ENCODE results near the gene SHOC2. TPM values are rescaled to one million over a fixed set of nuclear protein-coding genes. Genes with fewer than 3 reads are reported as not detected.

SHOC2 gene
- total and polyA plus RNA-seq, 9 of the 15 experiments (the other 6 are each of a cell fraction or from before 2014, with no cell fraction given), result 9.2 to 17.5 (median 14.9) TPM

DNA sequence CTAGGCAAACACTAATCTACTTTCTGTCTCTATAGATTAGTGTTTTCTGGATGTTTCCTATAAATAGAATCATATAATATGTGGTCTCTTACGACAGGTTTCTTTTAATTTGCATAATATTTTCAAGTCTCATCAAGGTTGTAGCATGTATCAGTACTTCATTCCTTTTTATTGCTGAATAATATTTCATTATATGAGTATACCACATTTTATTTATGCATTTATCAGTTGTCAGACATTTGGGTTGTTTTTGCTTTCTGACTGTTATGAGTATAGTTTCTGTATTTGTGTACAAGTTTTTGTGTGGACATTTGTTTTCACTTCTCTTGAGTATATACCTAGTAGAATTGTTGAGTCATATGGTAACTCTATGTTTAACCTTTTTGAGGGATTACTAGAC lies 48.2 kb downstream of the SHOC2 start (continued):
- TF ChIP-seq, protein P1, sequence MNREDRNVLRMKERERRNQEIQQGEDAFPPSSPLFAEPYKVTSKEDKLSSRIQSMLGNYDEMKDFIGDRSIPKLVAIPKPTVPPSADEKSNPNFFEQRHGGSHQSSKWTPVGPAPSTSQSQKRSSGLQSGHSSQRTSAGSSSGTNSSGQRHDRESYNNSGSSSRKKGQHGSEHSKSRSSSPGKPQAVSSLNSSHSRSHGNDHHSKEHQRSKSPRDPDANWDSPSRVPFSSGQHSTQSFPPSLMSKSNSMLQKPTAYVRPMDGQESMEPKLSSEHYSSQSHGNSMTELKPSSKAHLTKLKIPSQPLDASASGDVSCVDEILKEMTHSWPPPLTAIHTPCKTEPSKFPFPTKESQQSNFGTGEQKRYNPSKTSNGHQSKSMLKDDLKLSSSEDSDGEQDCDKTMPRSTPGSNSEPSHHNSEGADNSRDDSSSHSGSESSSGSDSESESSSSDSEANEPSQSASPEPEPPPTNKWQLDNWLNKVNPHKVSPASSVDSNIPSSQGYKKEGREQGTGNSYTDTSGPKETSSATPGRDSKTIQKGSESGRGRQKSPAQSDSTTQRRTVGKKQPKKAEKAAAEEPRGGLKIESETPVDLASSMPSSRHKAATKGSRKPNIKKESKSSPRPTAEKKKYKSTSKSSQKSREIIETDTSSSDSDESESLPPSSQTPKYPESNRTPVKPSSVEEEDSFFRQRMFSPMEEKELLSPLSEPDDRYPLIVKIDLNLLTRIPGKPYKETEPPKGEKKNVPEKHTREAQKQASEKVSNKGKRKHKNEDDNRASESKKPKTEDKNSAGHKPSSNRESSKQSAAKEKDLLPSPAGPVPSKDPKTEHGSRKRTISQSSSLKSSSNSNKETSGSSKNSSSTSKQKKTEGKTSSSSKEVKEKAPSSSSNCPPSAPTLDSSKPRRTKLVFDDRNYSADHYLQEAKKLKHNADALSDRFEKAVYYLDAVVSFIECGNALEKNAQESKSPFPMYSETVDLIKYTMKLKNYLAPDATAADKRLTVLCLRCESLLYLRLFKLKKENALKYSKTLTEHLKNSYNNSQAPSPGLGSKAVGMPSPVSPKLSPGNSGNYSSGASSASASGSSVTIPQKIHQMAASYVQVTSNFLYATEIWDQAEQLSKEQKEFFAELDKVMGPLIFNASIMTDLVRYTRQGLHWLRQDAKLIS (CRISPR knock-in tag; IDR thresholded peaks at IDR 0.05), result no peak
- TF ChIP-seq, protein P2, sequence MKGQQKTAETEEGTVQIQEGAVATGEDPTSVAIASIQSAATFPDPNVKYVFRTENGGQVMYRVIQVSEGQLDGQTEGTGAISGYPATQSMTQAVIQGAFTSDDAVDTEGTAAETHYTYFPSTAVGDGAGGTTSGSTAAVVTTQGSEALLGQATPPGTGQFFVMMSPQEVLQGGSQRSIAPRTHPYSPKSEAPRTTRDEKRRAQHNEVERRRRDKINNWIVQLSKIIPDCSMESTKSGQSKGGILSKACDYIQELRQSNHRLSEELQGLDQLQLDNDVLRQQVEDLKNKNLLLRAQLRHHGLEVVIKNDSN (CRISPR knock-in tag; IDR thresholded peaks at IDR 0.05), result no peak
- TF ChIP-seq, protein P3, sequence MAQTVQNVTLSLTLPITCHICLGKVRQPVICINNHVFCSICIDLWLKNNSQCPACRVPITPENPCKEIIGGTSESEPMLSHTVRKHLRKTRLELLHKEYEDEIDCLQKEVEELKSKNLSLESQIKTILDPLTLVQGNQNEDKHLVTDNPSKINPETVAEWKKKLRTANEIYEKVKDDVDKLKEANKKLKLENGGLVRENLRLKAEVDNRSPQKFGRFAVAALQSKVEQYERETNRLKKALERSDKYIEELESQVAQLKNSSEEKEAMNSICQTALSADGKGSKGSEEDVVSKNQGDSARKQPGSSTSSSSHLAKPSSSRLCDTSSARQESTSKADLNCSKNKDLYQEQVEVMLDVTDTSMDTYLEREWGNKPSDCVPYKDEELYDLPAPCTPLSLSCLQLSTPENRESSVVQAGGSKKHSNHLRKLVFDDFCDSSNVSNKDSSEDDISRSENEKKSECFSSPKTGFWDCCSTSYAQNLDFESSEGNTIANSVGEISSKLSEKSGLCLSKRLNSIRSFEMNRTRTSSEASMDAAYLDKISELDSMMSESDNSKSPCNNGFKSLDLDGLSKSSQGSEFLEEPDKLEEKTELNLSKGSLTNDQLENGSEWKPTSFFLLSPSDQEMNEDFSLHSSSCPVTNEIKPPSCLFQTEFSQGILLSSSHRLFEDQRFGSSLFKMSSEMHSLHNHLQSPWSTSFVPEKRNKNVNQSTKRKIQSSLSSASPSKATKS (CRISPR knock-in tag; IDR thresholded peaks at IDR 0.05), result no peak
- TF ChIP-seq, protein P4, sequence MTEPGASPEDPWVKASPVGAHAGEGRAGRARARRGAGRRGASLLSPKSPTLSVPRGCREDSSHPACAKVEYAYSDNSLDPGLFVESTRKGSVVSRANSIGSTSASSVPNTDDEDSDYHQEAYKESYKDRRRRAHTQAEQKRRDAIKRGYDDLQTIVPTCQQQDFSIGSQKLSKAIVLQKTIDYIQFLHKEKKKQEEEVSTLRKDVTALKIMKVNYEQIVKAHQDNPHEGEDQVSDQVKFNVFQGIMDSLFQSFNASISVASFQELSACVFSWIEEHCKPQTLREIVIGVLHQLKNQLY (CRISPR knock-in tag; conservative IDR thresholded peaks at IDR 0.05), result no peak
- TF ChIP-seq POLR2G (IDR thresholded peaks at IDR 0.05; ENCODE audit: low read depth, low read length) (no peak), ZBTB7A (IDR thresholded peaks at IDR 0.05; ENCODE audit: borderline replicate concordance, control insufficient read depth, low read depth, low read length) (no peak), KLF1 (tag; IDR thresholded peaks at IDR 0.05) (no peak), ZNF12 (CRISPR knock-in tag; IDR thresholded peaks at IDR 0.05) (no peak), CAMTA2 (CRISPR knock-in tag; conservative IDR thresholded peaks at IDR 0.05) (no peak), FOXK2 (conservative IDR thresholded peaks at IDR 0.05 in 1 of 2, IDR thresholded peaks at IDR 0.05 in 1 of 2; ENCODE audit: low read depth in 2 of 2) (no peak), STAT5B (CRISPR knock-in tag; IDR thresholded peaks at IDR 0.05) (no peak)
- TF ChIP-seq, protein P5, sequence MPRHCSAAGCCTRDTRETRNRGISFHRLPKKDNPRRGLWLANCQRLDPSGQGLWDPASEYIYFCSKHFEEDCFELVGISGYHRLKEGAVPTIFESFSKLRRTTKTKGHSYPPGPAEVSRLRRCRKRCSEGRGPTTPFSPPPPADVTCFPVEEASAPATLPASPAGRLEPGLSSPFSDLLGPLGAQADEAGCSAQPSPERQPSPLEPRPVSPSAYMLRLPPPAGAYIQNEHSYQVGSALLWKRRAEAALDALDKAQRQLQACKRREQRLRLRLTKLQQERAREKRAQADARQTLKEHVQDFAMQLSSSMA (CRISPR knock-in tag; IDR thresholded peaks at IDR 0.05), result no peak
- TF ChIP-seq, protein P6, sequence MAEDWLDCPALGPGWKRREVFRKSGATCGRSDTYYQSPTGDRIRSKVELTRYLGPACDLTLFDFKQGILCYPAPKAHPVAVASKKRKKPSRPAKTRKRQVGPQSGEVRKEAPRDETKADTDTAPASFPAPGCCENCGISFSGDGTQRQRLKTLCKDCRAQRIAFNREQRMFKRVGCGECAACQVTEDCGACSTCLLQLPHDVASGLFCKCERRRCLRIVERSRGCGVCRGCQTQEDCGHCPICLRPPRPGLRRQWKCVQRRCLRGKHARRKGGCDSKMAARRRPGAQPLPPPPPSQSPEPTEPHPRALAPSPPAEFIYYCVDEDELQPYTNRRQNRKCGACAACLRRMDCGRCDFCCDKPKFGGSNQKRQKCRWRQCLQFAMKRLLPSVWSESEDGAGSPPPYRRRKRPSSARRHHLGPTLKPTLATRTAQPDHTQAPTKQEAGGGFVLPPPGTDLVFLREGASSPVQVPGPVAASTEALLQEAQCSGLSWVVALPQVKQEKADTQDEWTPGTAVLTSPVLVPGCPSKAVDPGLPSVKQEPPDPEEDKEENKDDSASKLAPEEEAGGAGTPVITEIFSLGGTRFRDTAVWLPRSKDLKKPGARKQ (CRISPR knock-in tag; IDR thresholded peaks at IDR 0.05), result no peak

Data from K562 (cell line).